Pancreas (tissue), 10 donors: ENCODE results near the gene STAC2. TPM values are rescaled to one million over a fixed set of nuclear protein-coding genes. Genes with fewer than 3 reads are reported as not detected.
A peak's percentile ranks its signal among the peaks of the same experiment; 100 is the strongest.

Experiments used
- ATAC-seq, 4 donors: fragments of 200-7000 bp; cut with Tn5 transposase; one replicate each; pipeline versions ENCODE4 v1.8.0 to v1.9.1; 2020; ENCODE audit warnings: mild to moderate bottlenecking in 4 of 4, moderate library complexity in 4 of 4
- DNase-seq, 6 donors: peaks; one replicate each; pipeline ENCODE4 v3.0.0-alpha.2; 2020
- FAIRE-seq: peaks from 2 replicates; lab custom pipeline; 2012; peaks lifted over from hg19 to GRCh38; lab: Jason Lieb, UNC
- H3K27ac ChIP-seq, 4 donors: fragments of 200-600 bp; sonication (generic); 1 replicate in 3 of 4; 2 replicates in 1 of 4; pipeline versions ENCODE4 v1.5.0 to v1.8.0; 2020
- H3K27me3 ChIP-seq, 4 donors: fragments of 200-600 bp; one replicate each; pipeline ENCODE4 v1.8.0; 2021
- H3K36me3 ChIP-seq, 3 donors: fragments of 200-600 bp; sonication (generic) in 1 of 3; one replicate each; pipeline versions ENCODE4 v1.5.0 to v1.8.0; 2020 to 2021
- H3K4me1 ChIP-seq, 3 donors: fragments of 200-600 bp; one replicate each; pipeline ENCODE4 v1.8.0; 2021
- H3K4me3 ChIP-seq, 4 donors: fragments of 200-600 bp; sonication (generic) in 2 of 4; one replicate each; pipeline versions ENCODE4 v1.5.0 to v1.8.0; 2020 to 2021
- H3K9me3 ChIP-seq, 4 donors: fragments of 200-600 bp; one replicate each; pipeline ENCODE4 v1.8.0; 2021
- CTCF ChIP-seq, 4 donors: fragments of 200-600 bp; sonication (generic) in 3 of 4; IDR thresholded peaks; one replicate each; pipeline versions ENCODE4 v1.5.0 to v1.8.0; 2021; ENCODE audit warnings: antibody characterized with exemption in 4 of 4
- WGBS, 2 donors: extraction: QIAGEN DNeasy Blood & Tissue Kit; methylation state at CpG; one replicate each; pipeline ENCODE4 v1.1.7; 2013; 5-methylcytosine and 5-hydroxymethylcytosine counted together
- intact Hi-C, 3 donors: fragments of 100-400 bp; cut with DNase I; formaldehyde crosslinking; loops; one replicate each; pipeline versions ENCODE4 v1.11.1 to v1.14.2; 2022
- polyA plus RNA-seq, 2 donors: library from polyadenylated mRNA; stranded (reverse); fragments of 200-250 nt; gene quantifications; one replicate each; pipeline ENCODE4 v1.2.3, GENCODE V29; 2013
- total RNA-seq, 6 donors: library from RNA; stranded (reverse); fragmentation: NEBNext Ultra II Directional in 4 of 6; extraction: Animal tissue kit (Norgen Biotek cat#: 25700) in 4 of 6; gene quantifications; one replicate each; pipeline versions ENCODE4 v1.2.1 to v1.2.4, GENCODE V29; 2021 to 2023
- donor health status: healthy with polysubstance abuse.
- donor health status: DM: no; HTN: no; CAD: no; lungs with moderate emphysema.
- donor health status: DM: no; HTN: no; CAD: no.
- donor health status: control.
- donor health status: control.
- donor health status: Bipolar disorder and iron deficiency.
- donor health status: DM: yes; HTN: yes; CAD: no.
- donor health status: DM: no; HTN: no; CAD: no.
- donor health status: DM: no; HTN: no; CAD: no.
- donor health status: DM: yes; HTN: yes; CAD: no.

STAC2 gene
- total and polyA plus RNA-seq, 8 donors = 0.07 to 0.12 (median 0.09) TPM; not detected in 3

DNA sequence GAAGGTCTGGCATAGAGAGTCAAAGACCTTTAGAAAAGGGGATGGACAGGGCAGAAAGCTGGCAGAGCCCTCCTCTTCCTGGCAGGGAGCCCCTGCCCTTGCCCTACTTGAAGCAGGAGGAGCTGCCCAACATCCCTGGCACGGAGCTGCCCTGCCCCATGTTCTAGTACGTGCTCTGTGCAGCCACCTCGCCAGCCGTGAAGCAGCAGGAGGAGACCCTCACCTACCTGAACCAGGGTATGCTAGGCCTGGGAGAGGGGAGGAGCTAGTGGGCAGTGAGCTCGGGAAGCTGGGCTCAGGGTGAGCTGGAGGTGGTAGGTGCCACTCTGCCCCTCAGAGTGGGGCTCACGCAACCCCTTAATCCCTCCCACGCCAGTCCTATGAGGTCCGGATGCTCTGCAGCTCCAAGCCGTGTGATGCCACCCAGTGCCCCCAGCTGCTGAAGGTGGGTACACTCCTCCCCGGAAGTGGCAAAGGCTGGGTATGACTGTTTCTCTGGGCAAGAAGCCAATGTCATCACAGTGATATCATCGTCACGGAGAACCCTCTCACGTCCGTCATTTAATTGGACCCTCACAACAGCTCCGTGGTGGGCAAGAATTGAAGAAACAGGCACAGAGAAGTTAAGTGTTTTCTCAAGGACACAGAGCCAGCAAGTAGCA is 12.7 kb upstream of the STAC2 start:
- peaks cover 0 to under 1% (median 0%) of the 10 kb centered on the region in 4 donors for H3K27me3 ChIP-seq
- no peak overlapping the region for H3K27ac ChIP-seq
- H3K4me3 ChIP-seq = no peak overlapping the region
- no peaks in the 10 kb centered on the region for H3K4me1 ChIP-seq
- WGBS, 2 donors = 28 to 34% methylated on average over 15 of the region's 15 CpGs
- no peak for TF ChIP-seq CTCF (IDR thresholded peaks at IDR 0.05)
- ATAC-seq (peak in 3 of 4 donors; percentile 30 to 75 (median 56)), DNase-seq (peak in 1 of 6 donors; percentile 53), FAIRE-seq (no peak)
- no peaks in the 10 kb centered on the region for H3K36me3 ChIP-seq
- H3K9me3 ChIP-seq = no peaks in the 10 kb centered on the region
- intact Hi-C loops = loop anchor here in 2 of 3 donors (10.0 kb wide), 1 partner anchor 264 kb away; no protein-coding TSS in a partner anchor

DNA sequence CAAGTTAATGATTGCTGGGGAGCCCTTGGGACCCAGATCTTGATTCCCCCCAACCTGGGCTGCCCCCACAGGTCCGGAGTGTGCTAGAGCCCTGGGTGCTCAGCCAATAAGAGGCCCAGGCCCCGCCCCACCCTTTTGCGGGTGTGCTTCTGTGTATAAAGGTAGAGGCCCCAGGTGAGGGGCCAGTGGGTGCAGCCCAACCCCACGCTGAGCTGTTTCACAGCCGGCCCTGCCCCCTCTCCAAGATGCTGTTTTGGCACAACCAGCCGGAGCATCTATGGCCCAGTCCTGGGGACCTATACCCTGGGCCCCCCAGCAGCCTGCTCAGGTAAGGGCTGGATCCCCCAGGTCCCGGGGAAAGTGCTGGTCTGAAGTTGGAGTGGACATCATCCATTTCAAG is 11.8 kb upstream of the STAC2 start:
- ATAC-seq (no peak), DNase-seq (peak in 1 of 6 donors; percentile 48), FAIRE-seq (no peak)
- no peak for TF ChIP-seq CTCF (IDR thresholded peaks at IDR 0.05)
- intact Hi-C loops = loop anchor here in 2 of 3 donors (10.0 kb wide), 1 partner anchor 263 kb away; no protein-coding TSS in a partner anchor
- Histone ChIP-seq H3K27me3 (peaks cover 0 to 3% (median 0%) of the 10 kb centered on the region in 4 donors), H3K36me3 (no peaks in the 10 kb centered on the region), H3K27ac (no peak overlapping the region), H3K4me3 (no peak overlapping the region), H3K4me1 (no peaks in the 10 kb centered on the region), H3K9me3 (no peaks in the 10 kb centered on the region)
- WGBS, 2 donors = 69 to 71% methylated on average over 7 of the region's 7 CpGs

GRCh38 chr17:39236981-39237441 is 11.3 kb upstream of the STAC2 start:
- intact Hi-C loops = loop anchor here in 2 of 3 donors (10.0 kb wide), 1 partner anchor 262 kb away; no protein-coding TSS in a partner anchor
- FAIRE-seq (no peak), DNase-seq (peak in 1 of 6 donors; percentile 36), ATAC-seq (no peak)
- TF ChIP-seq CTCF (IDR thresholded peaks at IDR 0.05) = no peak
- WGBS, 2 donors = 69 to 77% methylated on average over 6 of the region's 6 CpGs
- H3K27me3 ChIP-seq = peaks cover 0 to 3% (median 0%) of the 10 kb centered on the region in 4 donors
- H3K4me1 ChIP-seq = no peaks in the 10 kb centered on the region
- H3K4me3 ChIP-seq = no peak overlapping the region
- H3K9me3 ChIP-seq = no peaks in the 10 kb centered on the region
- no peak overlapping the region for H3K27ac ChIP-seq
- no peaks in the 10 kb centered on the region for H3K36me3 ChIP-seq

DNA sequence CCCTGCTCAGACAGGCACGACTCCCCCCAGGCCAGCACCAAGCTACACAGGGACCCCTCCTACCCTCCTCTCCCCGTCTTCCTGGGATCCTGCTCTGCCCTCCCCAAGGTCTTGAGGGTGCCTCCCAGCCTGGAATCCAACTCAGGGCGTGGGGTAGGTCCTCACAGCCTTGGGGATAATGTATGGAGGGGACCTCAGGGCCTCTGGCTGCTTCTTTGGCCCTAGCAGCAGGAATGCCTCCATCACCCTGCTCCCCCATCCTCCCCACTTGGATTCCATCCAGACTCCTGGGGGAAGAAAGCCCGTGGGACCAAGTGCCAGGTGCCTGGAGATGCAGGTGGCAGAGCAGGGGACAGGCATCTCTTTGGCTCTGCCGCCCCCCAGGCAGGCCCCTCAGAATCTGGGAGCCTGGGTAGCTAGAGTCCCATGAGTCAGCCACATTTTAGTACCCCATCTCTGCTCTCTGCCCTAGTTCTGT is 10.7 kb upstream of the STAC2 start:
- intact Hi-C loops = loop anchor here in 2 of 3 donors (10.0 kb wide), 1 partner anchor 262 kb away; no protein-coding TSS in a partner anchor
- FAIRE-seq = no peak
- Histone ChIP-seq H3K27ac (no peak overlapping the region), H3K4me1 (no peaks in the 10 kb centered on the region), H3K4me3 (no peak overlapping the region), H3K27me3 (peaks cover 0 to 3% (median 0%) of the 10 kb centered on the region in 4 donors), H3K36me3 (no peaks in the 10 kb centered on the region), H3K9me3 (no peaks in the 10 kb centered on the region)
- peak in 1 of 6 donors; percentile 22 for DNase-seq
- ATAC-seq = no peak
- no peak for TF ChIP-seq CTCF (IDR thresholded peaks at IDR 0.05)
- whole genome bisulfite sequencing, 2 donors = 42 to 46% methylated on average over 5 of the region's 5 CpGs
